PC-9 (cell line): ENCODE results near the gene CPA2. TPM values are rescaled to one million over a fixed set of nuclear protein-coding genes. Genes with fewer than 3 reads are reported as not detected.

Experiments used
- BruUV-seq: library from RNA; stranded (reverse); fragments of 400-500 nt; replicated peaks from 2 replicates; lab custom pipeline; 2021; lab: Mats Ljungman, UMichigan
- CTCF ChIA-PET: fragments of 300-600 bp; sonication (Branson Sonifier 250); formaldehyde crosslinking; loops from one replicate; lab custom pipeline; 2022; ENCODE audit warnings: antibody characterized with exemption; lab: Charles Lee
- POLR2A ChIA-PET: fragments of 300-600 bp; sonication (Branson Sonifier 250); formaldehyde crosslinking; loops from one replicate; lab custom pipeline; 2022; ENCODE audit warnings: antibody characterized with exemption; ENCODE audit not compliant: unreplicated experiment; lab: Charles Lee
- DNase-seq, 2 experiments: peaks; one replicate each; pipeline versions ENCODE4 v3.0.0 to v3.0.0-alpha.2; 2015 to 2022; ENCODE audit warnings: mixed read lengths in 1 of 2
- H2AFZ ChIP-seq: fragments of 200-600 bp; sonication (generic); 2 replicates; pipeline ENCODE4 v1.8.1; 2017; ENCODE audit warnings: antibody characterized with exemption
- H3F3A ChIP-seq: fragments of 200-600 bp; sonication (generic); 2 replicates; pipeline ENCODE4 v1.8.1; 2017; ENCODE audit warnings: antibody characterized with exemption, mild to moderate bottlenecking, low read depth; ENCODE audit not compliant: insufficient read depth
- H3K27ac ChIP-seq: fragments of 200-600 bp; sonication (generic); 2 replicates; pipeline ENCODE4 v1.6.1; 2016; ENCODE audit warnings: mixed run types
- H3K27me3 ChIP-seq: fragments of 200-600 bp; sonication (generic); 2 replicates; pipeline ENCODE4 v1.6.1; 2016; ENCODE audit warnings: low read depth, mixed run types; ENCODE audit not compliant: insufficient read depth
- H3K36me3 ChIP-seq: fragments of 200-600 bp; sonication (generic); 2 replicates; pipeline ENCODE4 v1.6.1; 2016; ENCODE audit warnings: low read depth, mixed run types
- H3K4me1 ChIP-seq: fragments of 200-600 bp; sonication (generic); replicated peaks from 2 replicates; pipeline ENCODE4 v1.6.1; 2016; ENCODE audit warnings: mixed run types; ENCODE audit not compliant: insufficient read depth
- H3K4me2 ChIP-seq: fragments of 200-600 bp; sonication (generic); 2 replicates; pipeline ENCODE4 v1.6.1; 2017; ENCODE audit warnings: mixed run types
- H3K4me3 ChIP-seq: fragments of 200-600 bp; sonication (generic); 2 replicates; pipeline ENCODE4 v1.6.1; 2016; ENCODE audit warnings: mixed run types
- H3K79me2 ChIP-seq: fragments of 200-600 bp; sonication (generic); 2 replicates; pipeline ENCODE4 v1.6.1; 2017; ENCODE audit warnings: low read depth, mixed run types
- H3K9me2 ChIP-seq: fragments of 200-600 bp; sonication (generic); 2 replicates; pipeline ENCODE4 v1.8.1; 2017; ENCODE audit warnings: mild to moderate bottlenecking; ENCODE audit not compliant: insufficient read depth
- H3K9me3 ChIP-seq: fragments of 200-600 bp; sonication (generic); 2 replicates; pipeline ENCODE4 v1.8.1; 2016; ENCODE audit warnings: low read depth; ENCODE audit not compliant: insufficient read depth
- H4K20me1 ChIP-seq: fragments of 200-600 bp; sonication (generic); 2 replicates; pipeline ENCODE4 v1.8.1; 2017; ENCODE audit not compliant: insufficient read depth
- CTCF ChIP-seq: fragments of 200-600 bp; sonication (generic); conservative IDR thresholded peaks from 2 replicates; pipeline ENCODE4 v1.6.1; 2017; ENCODE audit warnings: mixed run types, antibody characterized with exemption, mild to moderate bottlenecking, moderate library complexity
- EZH2 ChIP-seq: fragments of 200-600 bp; sonication (generic); IDR thresholded peaks from 2 replicates; pipeline ENCODE4 v1.8.0; 2017; ENCODE audit warnings: antibody characterized with exemption, low read depth
- intact Hi-C: fragments of 100-400 bp; cut with micrococcal nuclease; formaldehyde crosslinking; loops from one replicate; pipeline ENCODE4 v1.10.0; 2022; ENCODE audit not compliant: unreplicated experiment
- total RNA-seq: library from RNA; stranded (reverse); gene quantifications from 2 replicates; pipeline ENCODE4 v1.2.3, GENCODE V29; 2021

The CPA2 gene
- total RNA-seq, 1 experiment from 2014 or later: not detected

DNA sequence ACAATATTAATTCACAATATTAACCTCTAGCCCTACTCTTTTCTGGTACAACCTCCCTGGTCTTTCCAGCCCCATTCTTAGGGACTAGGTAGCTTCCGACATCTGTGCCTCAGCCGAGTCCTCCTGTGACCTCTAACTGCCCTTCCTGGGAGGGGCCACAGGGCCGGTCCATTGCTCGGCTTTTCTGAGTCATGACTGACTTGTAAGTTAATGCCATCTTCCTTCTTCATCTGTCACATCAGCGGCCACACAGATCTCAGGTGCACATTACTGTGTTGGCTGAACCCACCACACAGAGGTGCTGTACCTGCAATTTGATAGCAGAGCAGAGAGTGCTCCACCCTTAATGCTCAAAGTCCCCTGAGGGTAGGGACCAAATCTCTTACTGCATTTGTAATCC is 22.2 kb downstream of the CPA2 start:
- peak in 1 of 2 experiments; percentile 29 for DNase-seq
- intact Hi-C loops: no loop called here
- POLR2A ChIA-PET: interaction anchor here (0.6 kb wide), 1 partner anchor 218 kb away, joined by 3 read pairs; the partner anchor contains the start of gene KLHDC10
- H3F3A ChIP-seq: peaks cover 29% of the 10 kb centered on the region
- BruUV-seq: no TSS peak
- no peak overlapping the region for H2AFZ ChIP-seq
- peak overlapping the region; percentile 8; the same call in 1 of the 2 replicates for H3K4me2 ChIP-seq
- no peaks in the 10 kb centered on the region for H4K20me1 ChIP-seq
- no peak overlapping the region for H3K4me3 ChIP-seq
- H3K4me1 ChIP-seq: peaks cover 47% of the 10 kb centered on the region
- no peaks in the 10 kb centered on the region for H3K27me3 ChIP-seq
- H3K27ac ChIP-seq: no peak overlapping the region
- H3K9me3 ChIP-seq: peaks cover 3% of the 10 kb centered on the region; the same call in 1 of the 2 replicates
- TF ChIP-seq EZH2: no peak
- no peak for TF ChIP-seq CTCF
- H3K36me3 ChIP-seq: no peaks in the 10 kb centered on the region
- H3K9me2 ChIP-seq: no peaks in the 10 kb centered on the region
- CTCF ChIA-PET: no interaction called here
- H3K79me2 ChIP-seq: no peaks in the 10 kb centered on the region

- no TSS peak for BruUV-seq
- Histone ChIP-seq H4K20me1 (no peaks in the 10 kb centered on the region), H3K36me3 (no peaks in the 10 kb centered on the region), H3K27ac (no peak overlapping the region), H3K4me2 (no peak overlapping the region), H3K79me2 (no peaks in the 10 kb centered on the region), H3K4me1 (peaks cover 52% of the 10 kb centered on the region), H3F3A (peaks cover 29% of the 10 kb centered on the region), H3K27me3 (no peaks in the 10 kb centered on the region), H3K4me3 (no peak overlapping the region), H3K9me2 (no peaks in the 10 kb centered on the region), H3K9me3 (peaks cover 9% of the 10 kb centered on the region; the same call in 1 of the 2 replicates), H2AFZ (no peak overlapping the region)
- DNase-seq: no peak
- ChIA-PET POLR2A (no interaction called here), CTCF (no interaction called here)
- no peak for TF ChIP-seq CTCF
- no peak for TF ChIP-seq EZH2
- intact Hi-C loops: no loop called here
Observed at GRCh38 chr7:130289478-130289877, 22.8 kb downstream of the CPA2 start.

- Histone ChIP-seq H3K36me3 (no peaks in the 10 kb centered on the region), H3K4me1 (peaks cover 52% of the 10 kb centered on the region), H3K4me3 (no peak overlapping the region), H3K9me2 (no peaks in the 10 kb centered on the region), H2AFZ (peak overlapping the region; percentile 50; the same call in 1 of the 2 replicates), H3K27ac (no peak overlapping the region), H3K9me3 (peaks cover 9% of the 10 kb centered on the region; the same call in 1 of the 2 replicates), H3F3A (peaks cover 29% of the 10 kb centered on the region), H3K27me3 (no peaks in the 10 kb centered on the region), H3K79me2 (no peaks in the 10 kb centered on the region), H3K4me2 (no peak overlapping the region), H4K20me1 (no peaks in the 10 kb centered on the region)
- intact Hi-C loops: loop anchor here (5.0 kb wide), 2 partner anchors 127 to 197 kb away; no protein-coding TSS in a partner anchor
- POLR2A ChIA-PET: no interaction called here
- peak; percentile 59 to 71 for DNase-seq
- BruUV-seq: no TSS peak
- CTCF ChIA-PET: no interaction called here
- TF ChIP-seq EZH2 (no peak), CTCF (no peak)
Observed at GRCh38 chr7:130290745-130291144, 24.1 kb downstream of the CPA2 start.
